Raji (cell line): ENCODE data around the gene FMO2.

ENCODE experiments used
- POLR2A ChIP-seq: IDR thresholded peaks from 2 replicates; pipeline ENCODE4 v1.6.1; 2011; ENCODE audit warnings: low read depth, low read length, control low read depth; ENCODE audit not compliant: insufficient read depth

FMO2 gene, protein sequence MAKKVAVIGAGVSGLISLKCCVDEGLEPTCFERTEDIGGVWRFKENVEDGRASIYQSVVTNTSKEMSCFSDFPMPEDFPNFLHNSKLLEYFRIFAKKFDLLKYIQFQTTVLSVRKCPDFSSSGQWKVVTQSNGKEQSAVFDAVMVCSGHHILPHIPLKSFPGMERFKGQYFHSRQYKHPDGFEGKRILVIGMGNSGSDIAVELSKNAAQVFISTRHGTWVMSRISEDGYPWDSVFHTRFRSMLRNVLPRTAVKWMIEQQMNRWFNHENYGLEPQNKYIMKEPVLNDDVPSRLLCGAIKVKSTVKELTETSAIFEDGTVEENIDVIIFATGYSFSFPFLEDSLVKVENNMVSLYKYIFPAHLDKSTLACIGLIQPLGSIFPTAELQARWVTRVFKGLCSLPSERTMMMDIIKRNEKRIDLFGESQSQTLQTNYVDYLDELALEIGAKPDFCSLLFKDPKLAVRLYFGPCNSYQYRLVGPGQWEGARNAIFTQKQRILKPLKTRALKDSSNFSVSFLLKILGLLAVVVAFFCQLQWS

DNA sequence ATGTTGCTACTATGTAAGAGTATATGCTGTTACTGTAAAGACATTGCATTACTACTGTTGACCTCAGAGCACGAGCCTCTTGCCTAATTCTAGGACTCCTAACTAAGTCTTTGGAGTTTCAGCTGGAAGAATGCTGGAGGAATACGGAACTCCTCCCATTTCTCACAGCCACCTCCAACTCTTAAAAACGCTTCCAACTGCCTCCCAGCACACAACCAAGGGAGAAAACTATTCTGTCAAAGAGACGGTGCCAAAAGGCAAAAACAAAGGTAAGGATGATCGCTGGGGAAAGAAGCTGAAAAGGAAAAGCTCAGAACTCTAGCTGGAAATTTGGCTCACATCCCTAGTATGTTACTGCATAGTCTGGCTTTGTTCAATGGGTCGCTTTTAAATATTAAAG lies at the start of gene FMO2:
TSS of gene FMO2 (plus strand) at position 210 of the 400 bp plus-strand sequence. CDS start 414 bp downstream, outside the sequence.
- TF ChIP-seq POLR2A, result no peak

DNA sequence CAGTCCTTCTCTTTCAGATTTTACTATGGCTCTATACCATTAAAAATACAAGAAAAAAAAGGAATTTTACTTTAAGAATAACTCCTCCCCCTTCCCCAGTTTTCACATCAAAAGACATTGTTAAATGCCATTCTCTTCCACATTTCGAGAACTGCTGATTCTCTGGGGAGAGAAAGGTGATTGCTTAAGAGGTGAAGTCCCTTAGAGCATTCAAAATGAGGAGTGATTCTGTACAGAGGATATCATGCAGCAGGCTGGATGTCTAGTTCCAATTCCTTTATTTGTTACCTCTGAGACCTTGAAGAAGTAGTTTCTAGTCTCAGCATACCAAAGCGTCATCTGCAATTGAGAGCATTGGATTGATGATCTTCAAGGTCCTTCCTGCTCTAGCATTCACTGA lies 47.5 kb upstream of the FMO2 start:
- TF ChIP-seq POLR2A, result no peak

DNA sequence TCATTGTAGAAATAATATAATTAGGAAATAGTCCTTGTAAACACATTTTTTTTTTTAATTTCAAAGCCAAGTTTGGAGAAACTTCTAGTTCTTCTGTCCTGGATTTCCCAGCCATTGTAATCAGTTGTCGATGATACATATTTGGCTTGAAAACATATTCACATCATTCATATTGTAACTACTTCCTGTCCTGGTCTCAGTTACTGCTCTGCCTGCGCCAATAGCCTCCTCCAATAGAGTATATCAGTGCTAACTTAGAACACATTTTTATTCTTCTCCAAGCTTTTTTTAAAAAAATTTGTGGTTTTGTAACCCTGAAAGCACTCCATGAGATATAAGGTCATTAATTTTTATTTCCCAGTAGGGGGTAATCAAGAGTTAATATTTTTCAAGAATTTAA lies 46.1 kb upstream of the FMO2 start:
- TF ChIP-seq POLR2A, result no peak

DNA sequence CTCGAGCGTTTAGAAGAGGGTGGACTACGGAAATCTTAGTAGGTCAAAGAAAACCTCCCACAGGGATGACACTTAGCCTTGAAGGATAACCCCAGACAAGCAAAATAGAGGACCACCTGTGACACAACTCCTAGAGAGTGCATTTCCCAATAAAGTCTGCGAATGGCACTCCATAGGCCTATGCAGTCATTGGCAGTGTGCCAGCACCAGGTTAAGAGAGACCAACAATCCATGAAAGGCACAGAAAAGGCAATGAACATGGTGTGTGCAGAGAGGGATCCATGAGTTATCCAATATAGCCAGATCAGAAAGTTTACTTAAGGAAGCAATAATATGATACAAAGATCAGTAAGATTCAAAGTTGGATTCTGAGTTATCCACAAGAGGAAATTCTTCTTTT lies 45.2 kb upstream of the FMO2 start:
- TF ChIP-seq POLR2A, result no peak

DNA sequence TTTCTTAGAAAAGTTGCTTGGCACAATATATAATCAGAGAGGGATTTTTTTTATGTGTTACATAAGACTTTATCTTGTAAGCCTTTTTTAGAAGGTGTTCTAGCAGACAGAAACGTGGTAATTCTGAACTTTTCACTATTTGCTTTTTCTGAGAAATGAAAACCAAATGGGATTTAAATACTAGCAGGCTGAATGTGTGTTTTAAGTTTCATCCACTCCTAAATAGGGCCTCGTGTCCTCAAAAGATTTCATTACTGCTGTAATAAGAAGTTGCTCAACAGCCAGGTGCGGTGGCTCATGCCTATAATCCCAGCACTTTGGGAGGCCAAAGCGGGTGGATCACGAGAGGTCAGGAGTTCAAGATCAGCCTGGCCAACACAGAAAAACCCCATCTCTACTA lies 44.7 kb upstream of the FMO2 start:
- no peak for TF ChIP-seq POLR2A

DNA sequence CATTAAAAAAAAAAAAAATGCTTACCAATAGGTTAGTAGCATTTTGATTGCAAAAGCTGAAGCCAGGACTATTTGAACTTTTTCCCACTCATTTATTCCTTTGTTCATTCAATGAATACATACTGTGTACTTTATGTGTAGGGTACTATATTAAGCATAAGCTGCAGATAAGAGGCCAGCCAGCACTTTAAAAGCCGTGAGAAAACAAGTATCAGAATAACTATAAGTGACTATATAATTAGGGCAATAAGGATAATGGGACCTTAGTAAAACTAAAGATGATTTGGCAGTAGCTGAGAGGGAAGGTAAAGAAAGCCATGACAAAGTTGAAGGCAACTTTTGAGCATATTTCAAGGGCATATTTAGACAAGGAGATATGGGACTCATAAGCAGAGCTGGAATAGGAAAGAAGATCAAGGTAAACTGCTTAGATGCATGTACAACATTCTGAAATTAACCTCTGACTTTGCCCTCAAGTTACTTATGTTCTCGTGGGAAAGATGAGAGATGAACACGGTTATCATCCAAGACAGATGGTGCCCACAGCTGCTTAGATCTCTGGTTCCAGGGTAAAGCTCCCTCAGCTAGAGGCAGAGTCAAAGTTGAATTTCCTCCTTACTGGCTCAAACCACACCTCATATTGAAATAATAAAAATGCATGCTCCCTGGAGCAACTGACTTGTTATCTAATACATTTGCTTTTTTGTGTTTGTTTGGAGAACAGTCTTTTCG lies 44.0 kb upstream of the FMO2 start:
- no peak for TF ChIP-seq POLR2A

DNA sequence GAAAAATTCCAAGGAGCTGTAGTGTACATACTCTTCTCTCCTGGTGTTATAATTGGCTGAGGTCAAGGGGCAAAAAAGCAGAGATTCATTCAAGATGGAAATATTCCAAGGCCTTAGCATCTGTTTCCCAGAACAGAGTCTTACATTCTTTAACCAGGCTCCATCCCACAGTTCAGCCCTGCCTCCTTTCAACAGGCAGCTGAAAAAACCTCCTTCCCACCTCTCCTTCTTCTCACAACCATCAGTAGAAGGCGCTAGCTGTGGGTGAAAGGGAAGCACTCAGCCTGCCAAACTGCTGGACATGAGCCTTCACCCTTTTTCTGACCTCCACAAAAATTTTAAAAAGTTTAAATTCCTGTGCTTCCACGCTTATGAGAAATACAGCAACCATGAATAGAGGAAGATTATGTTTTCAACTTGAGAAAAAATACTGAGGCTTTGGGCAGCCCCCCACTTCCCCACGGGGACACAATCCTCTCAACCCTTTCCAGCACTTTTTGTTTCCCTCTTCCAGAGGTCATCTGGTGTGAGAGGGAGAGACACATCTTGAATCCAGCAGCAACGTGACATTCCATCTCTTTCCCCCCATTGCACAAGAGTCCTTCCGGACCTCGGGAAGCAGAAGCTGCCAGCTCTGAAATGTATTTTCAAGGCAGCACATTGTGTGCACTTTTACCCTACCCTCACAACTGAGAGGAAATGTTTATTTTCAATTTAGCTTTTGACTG lies 43.2 kb upstream of the FMO2 start:
- TF ChIP-seq POLR2A, result no peak

DNA sequence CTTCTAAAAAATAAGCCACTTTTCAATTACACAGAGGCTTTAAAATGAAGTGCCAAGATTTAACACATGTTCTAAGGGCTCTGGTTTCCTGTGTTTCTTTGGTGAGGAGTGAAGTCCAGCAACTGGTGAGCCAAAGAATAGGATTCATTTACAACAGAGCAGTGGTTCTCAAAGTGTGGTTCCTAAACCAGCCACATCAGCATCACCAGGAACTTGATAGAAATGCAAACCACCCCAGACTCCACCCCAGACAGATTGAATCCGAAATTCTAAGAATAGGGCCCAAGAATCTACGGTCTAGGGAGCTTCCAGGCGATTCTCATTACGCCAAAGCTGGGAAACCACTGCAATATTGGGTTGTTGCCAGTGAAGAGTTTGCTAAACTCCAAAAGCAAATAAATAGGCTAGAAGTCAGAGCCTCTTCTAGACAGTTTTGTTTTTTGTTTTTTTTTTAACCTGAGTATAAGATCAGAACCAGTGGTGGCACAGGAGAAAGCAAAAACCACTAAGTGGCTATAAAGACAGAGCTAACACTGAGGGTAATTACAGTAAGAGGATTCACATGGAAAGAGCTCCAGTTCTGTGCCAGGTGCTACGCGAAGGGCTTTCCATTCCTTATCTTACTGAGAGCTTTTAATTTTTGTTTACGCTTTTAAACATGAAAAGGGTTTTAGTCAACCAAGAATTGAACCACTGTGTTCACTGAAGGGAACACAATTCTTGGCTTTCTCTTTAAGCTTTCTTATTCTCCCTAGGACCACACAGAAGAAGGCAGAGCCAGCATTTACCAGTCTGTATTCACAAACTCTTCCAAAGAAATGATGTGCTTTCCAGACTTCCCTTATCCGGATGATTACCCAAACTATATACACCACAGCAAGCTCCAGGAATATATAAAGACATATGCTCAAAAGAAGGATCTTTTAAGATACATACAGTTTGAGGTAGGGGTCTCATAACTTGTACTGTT lies 42.4 kb upstream of the FMO2 start:
- no peak for TF ChIP-seq POLR2A

DNA sequence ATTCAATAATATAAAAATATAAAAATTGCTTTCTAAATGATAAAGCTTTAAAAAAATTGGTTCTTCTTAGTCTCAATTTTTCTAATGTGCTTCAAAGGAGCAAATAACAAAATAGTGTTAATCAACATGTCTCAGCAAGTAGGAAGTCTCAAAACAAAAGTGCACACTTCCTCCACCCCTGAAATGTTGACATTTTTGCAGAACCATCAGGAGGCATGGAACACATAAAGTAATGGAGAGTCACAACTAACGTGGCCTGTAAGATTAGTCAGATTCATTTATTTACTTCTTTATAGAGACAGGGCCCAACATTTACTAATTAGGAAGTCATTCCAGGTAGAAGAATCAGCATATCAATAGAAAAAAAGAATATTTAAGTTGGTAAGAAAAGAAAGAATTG lies 34.9 kb upstream of the FMO2 start:
- TF ChIP-seq POLR2A, result no peak

DNA sequence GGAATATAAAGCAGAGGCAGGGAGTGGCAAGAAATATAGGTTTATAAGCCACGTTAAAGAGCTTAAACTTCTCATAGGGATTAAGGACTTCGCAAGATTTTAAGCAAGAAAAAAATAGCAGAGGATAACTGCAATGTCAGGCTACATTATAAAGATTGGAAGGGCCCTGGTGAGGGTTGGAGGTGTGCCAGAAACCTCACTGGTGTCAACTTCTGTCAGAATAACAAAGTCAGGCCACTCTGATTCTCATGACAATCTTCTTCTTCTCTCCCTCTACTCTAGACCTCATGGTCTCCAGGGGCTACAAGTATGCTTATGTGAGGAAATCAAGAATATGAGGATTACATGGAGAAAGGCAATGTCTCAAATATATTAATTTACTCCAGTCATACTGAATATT lies 32.6 kb upstream of the FMO2 start:
- no peak for TF ChIP-seq POLR2A

DNA sequence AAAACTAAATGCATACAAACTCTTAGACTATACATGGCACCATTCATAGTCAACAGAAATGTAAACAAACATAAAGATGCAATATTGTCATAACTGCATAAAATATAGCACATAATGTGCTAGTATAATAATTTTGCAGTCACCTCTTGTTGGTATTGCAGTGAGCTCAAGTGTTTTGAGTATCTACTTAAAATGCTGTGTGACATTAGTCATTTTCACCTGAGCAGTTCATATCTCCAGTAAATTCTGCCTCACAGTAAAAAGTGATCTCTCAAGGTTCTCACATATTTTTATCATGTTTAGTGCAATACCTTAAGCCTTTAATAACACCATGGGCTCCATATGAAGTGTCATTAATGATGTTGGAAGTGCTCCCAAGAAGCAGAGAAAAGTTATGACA lies 29.6 kb upstream of the FMO2 start:
- TF ChIP-seq POLR2A, result no peak

DNA sequence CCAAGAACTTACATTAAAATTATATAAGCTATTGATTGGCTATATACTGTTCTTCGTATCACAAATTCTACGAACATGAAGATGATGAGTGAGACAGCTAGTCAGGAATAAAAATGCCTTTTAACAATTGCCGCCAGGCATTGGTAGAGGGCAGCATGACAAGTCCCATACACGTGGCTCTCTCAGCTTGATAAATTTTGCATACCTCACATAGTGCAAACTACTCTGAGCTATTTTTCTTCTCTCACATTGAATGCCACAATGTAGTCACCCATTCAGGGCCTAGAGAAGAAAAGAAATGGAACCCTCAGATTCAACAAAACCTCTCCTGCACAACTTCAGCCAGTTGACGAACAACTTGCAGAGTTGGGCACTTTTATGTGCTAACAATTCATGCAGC lies 27.0 kb upstream of the FMO2 start:
- TF ChIP-seq POLR2A, result no peak

DNA sequence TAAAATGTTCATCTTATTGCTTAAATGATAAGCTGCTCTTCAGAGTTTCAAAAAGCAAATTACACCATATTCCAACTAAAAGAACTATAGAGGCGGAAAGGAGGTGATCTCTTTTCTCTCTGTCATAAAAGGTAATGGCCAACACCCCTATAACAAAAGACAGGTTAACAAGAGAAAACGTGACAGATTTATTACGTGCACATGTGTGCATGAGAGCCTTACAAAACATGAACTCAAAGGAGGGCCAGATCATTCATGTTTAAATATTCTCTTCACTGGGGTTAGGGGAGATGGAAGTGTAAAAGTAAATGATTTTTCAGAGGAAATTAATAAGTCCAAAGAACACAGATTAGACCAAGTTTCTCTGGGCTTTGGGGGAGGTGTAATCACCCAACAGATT lies 26.5 kb upstream of the FMO2 start:
- TF ChIP-seq POLR2A, result no peak

DNA sequence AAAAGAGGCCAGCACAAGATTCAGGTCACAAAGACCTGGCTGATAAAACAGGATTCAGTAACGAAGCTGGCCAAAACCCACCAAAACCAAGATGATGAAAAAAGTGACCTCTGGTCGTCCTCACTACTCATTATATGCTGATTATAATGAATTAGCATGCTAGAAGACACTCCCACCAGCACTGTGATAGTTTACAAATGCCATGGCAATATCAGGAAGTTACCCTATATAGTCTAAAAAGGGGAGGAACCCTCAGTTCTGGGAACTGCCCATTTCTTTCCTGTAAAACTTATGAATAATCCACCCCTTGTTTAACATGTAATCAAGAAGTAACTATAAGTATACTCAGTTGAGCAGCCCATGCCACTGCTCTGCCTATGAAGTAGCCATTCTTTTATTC lies 26.0 kb upstream of the FMO2 start:
- no peak for TF ChIP-seq POLR2A
